HAP-1 (cell line): ENCODE results near the gene KCNJ10.

Experiments
- DNase-seq, 2 experiments: peaks; one replicate each; pipeline ENCODE4 v3.0.0-alpha.2; 2016 to 2020; ENCODE audit warnings: low spot score in 2 of 2
- H3K27me3 ChIP-seq: fragments of 250-450 bp; sonication (Bioruptor Pico); 2 replicates; pipeline ENCODE4 v1.5.1; 2020; ENCODE audit warnings: low read depth, mild to moderate bottlenecking, moderate library complexity
- H3K36me3 ChIP-seq: fragments of 250-450 bp; sonication (Bioruptor Pico); replicated peaks from 2 replicates; pipeline ENCODE4 v1.5.1; 2020; ENCODE audit warnings: mild to moderate bottlenecking
- H3K4me1 ChIP-seq: fragments of 250-450 bp; sonication (Bioruptor Pico); 2 replicates; pipeline ENCODE4 v1.5.1; 2020; ENCODE audit warnings: mild to moderate bottlenecking
- H3K4me3 ChIP-seq: fragments of 250-450 bp; sonication (Bioruptor Pico); 2 replicates; pipeline ENCODE4 v1.5.1; 2020; ENCODE audit warnings: mild to moderate bottlenecking, moderate library complexity
- H3K9me3 ChIP-seq: fragments of 250-450 bp; sonication (Bioruptor Pico); 2 replicates; pipeline ENCODE4 v1.5.1; 2020; ENCODE audit warnings: mild to moderate bottlenecking, moderate library complexity
- in situ Hi-C: fragments of 300-500 bp; cut with MboI; formaldehyde crosslinking; loops from 3 replicates; pipeline ENCODE4 v1.14.3; 2020; ENCODE audit warnings: low sequenced_read_pairs, inconsistent platforms, mixed read lengths

Gene KCNJ10

GRCh38 chr1:160083968-160084770, 14.2 kb upstream of the KCNJ10 start:
- in situ Hi-C loops, result loop anchor here (10.0 kb wide), 1 partner anchor 149 kb away; no protein-coding TSS in a partner anchor
- peak in 1 of 2 experiments; percentile 74 for DNase-seq
- Histone ChIP-seq H3K9me3 (no peaks in the 10 kb centered on the region), H3K4me3 (no peak overlapping the region), H3K27me3 (peaks cover 32% of the 10 kb centered on the region), H3K36me3 (no peaks in the 10 kb centered on the region), H3K4me1 (no peaks in the 10 kb centered on the region)

- Histone ChIP-seq H3K4me3 (no peak overlapping the region), H3K4me1 (no peaks in the 10 kb centered on the region), H3K9me3 (no peaks in the 10 kb centered on the region), H3K36me3 (no peaks in the 10 kb centered on the region), H3K27me3 (peaks cover 38% of the 10 kb centered on the region)
- no peak for DNase-seq
- in situ Hi-C loops, result loop anchor here (10.0 kb wide), 1 partner anchor 148 kb away; no protein-coding TSS in a partner anchor
These were observed 13.0 kb upstream of the KCNJ10 start for GRCh38 chr1:160082926-160083325.

GRCh38 chr1:160082487-160082886, 12.5 kb upstream of the KCNJ10 start:
- H3K4me3 ChIP-seq, result no peak overlapping the region
- no peak for DNase-seq
- in situ Hi-C loops, result loop anchor here (10.0 kb wide), 1 partner anchor 148 kb away; no protein-coding TSS in a partner anchor
- H3K4me1 ChIP-seq, result no peaks in the 10 kb centered on the region
- H3K36me3 ChIP-seq, result no peaks in the 10 kb centered on the region
- H3K9me3 ChIP-seq, result no peaks in the 10 kb centered on the region
- peaks cover 38% of the 10 kb centered on the region for H3K27me3 ChIP-seq

- DNase-seq, result no peak
- Histone ChIP-seq H3K4me3 (no peak within 1 kb of the TSS), H3K27me3 (peaks cover 44% of the 10 kb centered on the region), H3K4me1 (no peaks in the 10 kb centered on the region), H3K9me3 (no peaks in the 10 kb centered on the region), H3K36me3 (no peaks in the 10 kb centered on the region)
- in situ Hi-C loops, result loop anchor here (10.0 kb wide), 1 partner anchor 147 kb away; no protein-coding TSS in a partner anchor
These were observed 11.4 kb upstream of the KCNJ10 start, which contains the start of gene KCNJ9 for GRCh38 chr1:160081261-160081936. Gene KCNJ9 (plus strand): TSS chr1:160081538. CDS start chr1:160084031, 2,493 bp downstream.

- Histone ChIP-seq H3K4me3 (no peak overlapping the region), H3K27me3 (peaks cover 51% of the 10 kb centered on the region), H3K4me1 (no peaks in the 10 kb centered on the region), H3K9me3 (no peaks in the 10 kb centered on the region), H3K36me3 (no peaks in the 10 kb centered on the region)
- no peak for DNase-seq
- in situ Hi-C loops, result loop anchor here (10.0 kb wide), 1 partner anchor 146 kb away; no protein-coding TSS in a partner anchor
These were observed 10.6 kb upstream of the KCNJ10 start for GRCh38 chr1:160080381-160081100.

- Histone ChIP-seq H3K27me3 (peaks cover 59% of the 10 kb centered on the region), H3K36me3 (no peaks in the 10 kb centered on the region), H3K4me3 (no peak overlapping the region), H3K9me3 (no peaks in the 10 kb centered on the region), H3K4me1 (no peaks in the 10 kb centered on the region)
- no peak for DNase-seq
- in situ Hi-C loops, result no loop called here
These were observed 9.5 kb upstream of the KCNJ10 start for GRCh38 chr1:160079448-160079847.

DNA sequence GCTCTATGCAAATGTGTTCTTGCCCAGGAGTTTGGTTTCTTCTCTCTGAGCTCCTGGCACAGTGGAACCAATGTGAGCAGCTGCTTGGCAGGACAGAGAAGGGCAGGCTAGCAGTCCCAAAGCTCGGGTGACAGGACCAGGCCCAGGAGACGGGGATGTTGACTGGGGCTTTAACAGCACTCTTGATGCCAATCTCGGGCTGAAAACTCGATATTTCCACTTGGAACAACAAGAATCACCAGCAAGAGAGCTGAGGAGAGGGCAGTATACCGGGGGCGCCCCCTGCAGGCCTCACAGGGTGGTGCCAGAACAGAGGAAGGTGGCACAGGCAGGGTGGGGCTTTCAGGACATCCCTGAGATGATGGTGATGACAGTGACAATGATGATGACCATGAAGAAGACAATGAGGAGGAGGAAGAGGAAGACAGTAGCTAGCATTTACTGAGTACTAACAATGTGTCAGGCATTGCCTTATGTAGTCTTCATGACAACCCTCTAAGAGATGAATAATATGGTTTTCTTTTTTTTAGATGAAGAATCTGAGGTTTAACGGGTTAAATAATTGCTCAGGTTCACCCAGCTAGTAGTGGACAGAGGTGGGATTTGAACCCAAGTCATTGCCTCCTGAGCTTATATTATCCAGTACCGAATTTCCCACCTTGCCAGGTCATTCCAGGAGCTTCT, 8.7 kb upstream of the KCNJ10 start:
- DNase-seq, result peak; percentile 19 to 68
- Histone ChIP-seq H3K36me3 (no peaks in the 10 kb centered on the region), H3K27me3 (peaks cover 59% of the 10 kb centered on the region), H3K9me3 (no peaks in the 10 kb centered on the region), H3K4me3 (no peak overlapping the region), H3K4me1 (no peaks in the 10 kb centered on the region)
- in situ Hi-C loops, result no loop called here

- in situ Hi-C loops, result no loop called here
- Histone ChIP-seq H3K4me3 (no peak overlapping the region), H3K9me3 (no peaks in the 10 kb centered on the region), H3K4me1 (no peaks in the 10 kb centered on the region), H3K36me3 (no peaks in the 10 kb centered on the region), H3K27me3 (peaks cover 53% of the 10 kb centered on the region)
- no peak for DNase-seq
These were observed 7.5 kb upstream of the KCNJ10 start for GRCh38 chr1:160077486-160077885.

DNA sequence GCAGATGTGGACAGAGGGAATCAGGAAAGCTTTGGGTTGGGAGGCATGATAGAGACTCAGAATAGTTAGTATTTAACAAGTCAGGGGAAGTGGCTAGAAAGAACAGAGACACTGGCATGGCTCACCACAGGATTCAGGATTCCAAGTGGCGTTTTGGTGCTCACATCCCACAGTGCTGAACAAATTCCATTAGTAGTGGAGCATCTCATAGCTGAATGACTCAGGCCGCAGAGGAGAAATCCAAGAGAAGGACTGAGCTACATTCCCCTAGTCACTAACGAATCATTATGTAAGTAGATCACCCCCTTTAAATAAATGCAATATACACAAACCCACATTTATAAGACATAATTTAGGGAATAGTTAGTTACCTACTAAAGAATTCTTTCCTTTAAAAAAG, 6.3 kb upstream of the KCNJ10 start:
- no peak overlapping the region for H3K4me3 ChIP-seq
- H3K36me3 ChIP-seq, result no peaks in the 10 kb centered on the region
- H3K27me3 ChIP-seq, result peaks cover 41% of the 10 kb centered on the region
- DNase-seq, result no peak
- in situ Hi-C loops, result no loop called here
- no peaks in the 10 kb centered on the region for H3K9me3 ChIP-seq
- H3K4me1 ChIP-seq, result no peaks in the 10 kb centered on the region

DNA sequence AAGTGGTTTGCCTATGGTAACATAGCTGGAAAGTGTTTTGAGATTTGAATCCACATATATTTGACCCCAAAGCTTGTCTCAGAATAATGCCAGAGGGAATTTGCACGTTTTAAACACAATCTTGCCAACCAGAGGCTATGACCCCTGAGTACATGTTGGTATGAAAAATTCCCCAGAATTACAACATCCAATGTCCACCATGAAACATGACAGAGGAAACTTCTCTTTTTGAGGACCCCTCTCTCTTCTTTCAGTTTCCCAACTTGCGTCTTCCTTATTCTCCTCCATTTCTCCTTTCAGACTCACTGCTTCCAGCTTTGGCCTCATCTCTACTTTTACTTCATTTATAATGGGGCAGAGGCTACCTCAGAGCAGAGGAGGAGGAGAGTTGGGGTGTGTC, 5.9 kb upstream of the KCNJ10 start:
- Histone ChIP-seq H3K36me3 (no peaks in the 10 kb centered on the region), H3K4me1 (peaks cover 1% of the 10 kb centered on the region; the same call in 1 of the 2 replicates), H3K27me3 (peaks cover 39% of the 10 kb centered on the region), H3K4me3 (no peak overlapping the region), H3K9me3 (no peaks in the 10 kb centered on the region)
- in situ Hi-C loops, result no loop called here
- no peak for DNase-seq

DNA sequence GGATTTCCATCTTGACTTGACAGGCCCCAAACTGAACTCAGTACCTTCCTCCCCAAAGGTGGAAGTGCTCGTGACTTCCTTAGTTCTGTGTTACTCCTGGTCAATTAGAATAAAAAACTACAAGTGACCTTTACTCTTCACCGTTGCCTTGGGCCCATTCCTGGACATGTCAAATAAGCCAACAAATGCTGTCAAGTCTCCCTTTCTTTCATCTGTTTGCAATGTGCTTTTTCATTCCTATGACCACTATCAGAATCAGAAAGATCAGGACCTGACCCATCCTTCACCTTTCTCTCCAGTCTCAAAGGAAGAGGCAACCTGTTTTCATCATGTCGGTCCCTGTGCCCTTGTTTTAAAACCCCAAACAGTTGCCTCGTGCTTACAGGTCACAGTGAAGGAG, 4.9 kb upstream of the KCNJ10 start:
- no peaks in the 10 kb centered on the region for H3K36me3 ChIP-seq

GRCh38 chr1:160071289-160071688, 1.3 kb upstream of the KCNJ10 start:
- Histone ChIP-seq H3K9me3 (no peaks in the 10 kb centered on the region), H3K4me3 (no peak overlapping the region), H3K4me1 (peaks cover 5% of the 10 kb centered on the region; the same call in 1 of the 2 replicates), H3K36me3 (no peaks in the 10 kb centered on the region), H3K27me3 (peaks cover 15% of the 10 kb centered on the region)
- DNase-seq, result no peak
- in situ Hi-C loops, result no loop called here

More for the DNA sequence above, 4.9 kb upstream of the KCNJ10 start:
- DNase-seq, result no peak
- Histone ChIP-seq H3K9me3 (no peaks in the 10 kb centered on the region), H3K4me3 (no peak overlapping the region), H3K27me3 (peaks cover 30% of the 10 kb centered on the region), H3K4me1 (peaks cover 5% of the 10 kb centered on the region; the same call in 1 of the 2 replicates)
- in situ Hi-C loops, result no loop called here
